IMR-90 (cell line): ENCODE data around the gene MTA2. TPM values are rescaled to one million over a fixed set of nuclear protein-coding genes. Genes with fewer than 3 reads are reported as not detected.

ENCODE experiments used
- ATAC-seq: fragments of 200-7000 bp; cut with Tn5 transposase; 2 replicates; pipeline ENCODE4 v1.9.1; 2020; ENCODE audit warnings: low read depth, mild to moderate bottlenecking, moderate library complexity
- BruUV-seq: library from RNA; stranded (reverse); fragments of 400-500 nt; replicated peaks from 2 replicates; lab custom pipeline; 2021; lab: Mats Ljungman, UMichigan
- CTCF ChIA-PET: fragments of 300-600 bp; formaldehyde crosslinking; extraction: SDS; loops from one replicate; lab custom pipeline; 2021; ENCODE audit warnings: antibody characterized with exemption; lab: Yijun Ruan, JAX
- POLR2A ChIA-PET: fragments of 300-600 bp; sonication (Branson Sonifier 250); formaldehyde crosslinking; loops from one replicate; lab custom pipeline; 2022; ENCODE audit warnings: antibody characterized with exemption; ENCODE audit not compliant: unreplicated experiment; lab: Charles Lee
- DNase-seq: peaks from one replicate; pipeline ENCODE4 v3.0.0; 2013
- H2AFZ ChIP-seq: replicated peaks from 2 replicates; pipeline ENCODE3; 2013; ENCODE audit warnings: low read length, mild to moderate bottlenecking; ENCODE audit not compliant: poor library complexity
- H2AK5ac ChIP-seq: 2 replicates; pipeline ENCODE4 v1.6.1; 2013; ENCODE audit warnings: low read depth, low read length, inconsistent platforms
- H2AK9ac ChIP-seq: replicated peaks from 2 replicates; pipeline ENCODE3; 2013; ENCODE audit warnings: mild to moderate bottlenecking, low read depth, low read length, moderate library complexity; ENCODE audit not compliant: poor library complexity
- H2BK120ac ChIP-seq: 2 replicates; pipeline ENCODE4 v1.6.1; 2013; ENCODE audit warnings: low read depth, low read length, inconsistent platforms
- H2BK15ac ChIP-seq: 3 replicates; pipeline ENCODE4 v1.6.1; 2013; ENCODE audit warnings: low read depth, low read length, inconsistent platforms
- H2BK20ac ChIP-seq: 2 replicates; pipeline ENCODE4 v1.6.1; 2013; ENCODE audit warnings: low read depth, mild to moderate bottlenecking, inconsistent platforms, low read length, moderate library complexity
- H2BK5ac ChIP-seq: 2 replicates; pipeline ENCODE4 v1.6.1; 2013; ENCODE audit warnings: mild to moderate bottlenecking, low read depth, low read length, inconsistent platforms; ENCODE audit not compliant: poor library complexity, severe bottlenecking
- H3K14ac ChIP-seq: replicated peaks from 2 replicates; pipeline ENCODE4 v1.6.1; 2013; ENCODE audit warnings: low read depth, low read length, inconsistent platforms
- H3K18ac ChIP-seq: 2 replicates; pipeline ENCODE4 v1.6.1; 2013; ENCODE audit warnings: low read depth, low read length, control low read depth
- H3K23ac ChIP-seq: 2 replicates; pipeline ENCODE4 v1.6.1; 2013; ENCODE audit warnings: low read depth, low read length, inconsistent platforms
- H3K27ac ChIP-seq: 2 replicates; pipeline ENCODE4 v1.5.1; 2013; ENCODE audit warnings: mild to moderate bottlenecking, control low read depth, low read length; ENCODE audit not compliant: insufficient read depth
- H3K27me3 ChIP-seq: 2 replicates; pipeline ENCODE4 v1.6.1; 2013; ENCODE audit warnings: low read length; ENCODE audit not compliant: control insufficient read depth, insufficient read depth
- H3K36me3 ChIP-seq: 2 replicates; pipeline ENCODE4 v1.6.1; 2013; ENCODE audit warnings: low read length, mixed read lengths; ENCODE audit not compliant: control insufficient read depth, insufficient read depth
- H3K4ac ChIP-seq: 2 replicates; pipeline ENCODE4 v1.6.1; 2013; ENCODE audit warnings: low read depth, low read length, inconsistent platforms
- H3K4me1 ChIP-seq: 2 replicates; pipeline ENCODE4 v1.6.1; 2013; ENCODE audit warnings: low read length, mixed read lengths; ENCODE audit not compliant: control insufficient read depth, insufficient read depth
- H3K4me2 ChIP-seq: 2 replicates; pipeline ENCODE4 v1.6.1; 2013; ENCODE audit warnings: low read depth, mild to moderate bottlenecking, control low read depth, low read length, moderate library complexity
- H3K4me3 ChIP-seq: 2 replicates; pipeline ENCODE4 v1.5.1; 2013; ENCODE audit warnings: low read depth, mild to moderate bottlenecking, control low read depth, low read length, moderate library complexity; ENCODE audit not compliant: insufficient read depth
- H3K56ac ChIP-seq: 2 replicates; pipeline ENCODE4 v1.6.1; 2013; ENCODE audit warnings: low read length, inconsistent platforms; ENCODE audit not compliant: insufficient read depth; ENCODE audit errors: extremely low read depth
- H3K79me1 ChIP-seq, 2 experiments: 2 replicates each; pipeline ENCODE4 v1.6.1; 2013; ENCODE audit warnings: low read length in 2 of 2, inconsistent platforms in 1 of 2, low read depth in 1 of 2
- H3K9ac ChIP-seq: 2 replicates; pipeline ENCODE4 v1.6.1; 2013; ENCODE audit warnings: low read depth, low read length, control low read depth
- H3K9me1 ChIP-seq: 2 replicates; pipeline ENCODE4 v1.6.1; 2013; ENCODE audit warnings: low read length, inconsistent platforms; ENCODE audit not compliant: insufficient read depth
- H3K9me3 ChIP-seq: 2 replicates; pipeline ENCODE4 v1.6.1; 2013; ENCODE audit warnings: low read length; ENCODE audit not compliant: control insufficient read depth, insufficient read depth
- H4K20me1 ChIP-seq: 2 replicates; pipeline ENCODE4 v1.6.1; 2013; ENCODE audit warnings: low read length, inconsistent platforms; ENCODE audit not compliant: insufficient read depth
- H4K5ac ChIP-seq: 2 replicates; pipeline ENCODE4 v1.6.1; 2013; ENCODE audit warnings: mild to moderate bottlenecking, low read depth, low read length, control low read depth
- H4K8ac ChIP-seq, 2 experiments: 2 replicates each; pipeline ENCODE4 v1.6.1; 2013; ENCODE audit warnings: low read depth in 2 of 2, low read length in 2 of 2, control low read depth in 1 of 2, inconsistent platforms in 1 of 2
- H4K91ac ChIP-seq: 2 replicates; pipeline ENCODE4 v1.6.1; 2013; ENCODE audit warnings: low read depth, low read length, inconsistent platforms; ENCODE audit not compliant: insufficient read depth
- BHLHE40 ChIP-seq: fragments of 150-350 bp; IDR thresholded peaks from 2 replicates; pipeline ENCODE4 v1.6.1; 2016; ENCODE audit warnings: mild to moderate bottlenecking, low read depth, low read length
- CEBPB ChIP-seq: IDR thresholded peaks from 2 replicates; pipeline ENCODE4 v1.6.1; 2012; ENCODE audit warnings: low read depth, low read length, improper control_type of control experiment
- FOS ChIP-seq: fragments of 150-350 bp; IDR thresholded peaks from 2 replicates; pipeline ENCODE4 v1.6.1; 2016; ENCODE audit warnings: low read depth, low read length
- MAFK ChIP-seq: IDR thresholded peaks from 2 replicates; pipeline ENCODE4 v1.6.1; 2012; ENCODE audit warnings: low read depth, low read length, improper control_type of control experiment
- MAZ ChIP-seq: IDR thresholded peaks from 2 replicates; pipeline ENCODE4 v1.6.1; 2012; ENCODE audit warnings: low read depth, mild to moderate bottlenecking, low read length, improper control_type of control experiment, moderate library complexity, borderline replicate concordance
- MXI1 ChIP-seq: IDR thresholded peaks from 2 replicates; pipeline ENCODE4 v1.6.1; 2012; ENCODE audit warnings: low read depth, mild to moderate bottlenecking, low read length, moderate library complexity, borderline replicate concordance
- NFE2L2 ChIP-seq: fragments of 150-350 bp; IDR thresholded peaks from 2 replicates; pipeline ENCODE4 v1.6.1; 2016; ENCODE audit warnings: low read depth, mild to moderate bottlenecking, low read length
- POLR2A ChIP-seq: IDR thresholded peaks from 2 replicates; pipeline ENCODE4 v1.6.1; 2012; ENCODE audit warnings: mild to moderate bottlenecking, low read depth, low read length
- RAD21 ChIP-seq: IDR thresholded peaks from 2 replicates; pipeline ENCODE4 v1.6.1; 2012; ENCODE audit warnings: low read length, improper control_type of control experiment
- RFX5 ChIP-seq: IDR thresholded peaks from 2 replicates; pipeline ENCODE4 v1.8.0; 2012; ENCODE audit warnings: low read depth, mild to moderate bottlenecking, low read length, moderate library complexity
- SMC3 ChIP-seq: fragments of 150-350 bp; IDR thresholded peaks from 2 replicates; pipeline ENCODE4 v1.6.1; 2016; ENCODE audit warnings: low read depth, mild to moderate bottlenecking, antibody characterized with exemption, low read length, moderate library complexity
- WGBS, 2 experiments: methylation state at CpG; one replicate each; pipeline versions ENCODE4 v1.1.5 to v1.1.7; 2013; ENCODE audit warnings: missing lambda C conversion rate in 2 of 2; ENCODE audit not compliant: insufficient read length in 1 of 2; ENCODE audit errors: extremely low coverage in 2 of 2; 5-methylcytosine and 5-hydroxymethylcytosine counted together
- dilution Hi-C: fragments of 300-500 bp; cut with HindIII; formaldehyde crosslinking; loops from one replicate; pipeline ENCODE4 v1.14.3; 2018; ENCODE audit warnings: low sequenced_read_pairs; ENCODE audit not compliant: unreplicated experiment
- in situ Hi-C: fragments of 300-500 bp; cut with MboI; formaldehyde crosslinking; loops from 3 replicates; pipeline ENCODE4 v1.14.3; 2019; ENCODE audit warnings: low sequenced_read_pairs, inconsistent platforms, mixed read lengths
- intact Hi-C: fragments of 100-400 bp; cut with micrococcal nuclease; formaldehyde crosslinking; loops from 2 replicates; pipeline ENCODE4 v1.10.0; 2022
- polyA plus RNA-seq, 3 experiments: library from polyadenylated mRNA; depleted of rRNA; stranded (reverse); fragments of >200 nt; gene quantifications; 2 replicates each; pipeline ENCODE4 v1.2.3, GENCODE V29; 2012; ENCODE audit warnings: low replicate concordance in 1 of 3
- total RNA-seq: library from RNA; depleted of rRNA; stranded (reverse); fragments of >200 nt; gene quantifications from 2 replicates; pipeline ENCODE4 v1.2.3, GENCODE V29; 2012
- TF ChIP-seq, protein P1 (sequence below): fragments of 150-350 bp; IDR thresholded peaks from 2 replicates; pipeline ENCODE4 v1.6.1; 2017; ENCODE audit warnings: mild to moderate bottlenecking, antibody characterized with exemption, low read length, low read depth

The MTA2 gene
- total and polyA plus RNA-seq, 2 of the 4 experiments (the other 2 are of a cell fraction) = 34.8 to 136 TPM

DNA sequence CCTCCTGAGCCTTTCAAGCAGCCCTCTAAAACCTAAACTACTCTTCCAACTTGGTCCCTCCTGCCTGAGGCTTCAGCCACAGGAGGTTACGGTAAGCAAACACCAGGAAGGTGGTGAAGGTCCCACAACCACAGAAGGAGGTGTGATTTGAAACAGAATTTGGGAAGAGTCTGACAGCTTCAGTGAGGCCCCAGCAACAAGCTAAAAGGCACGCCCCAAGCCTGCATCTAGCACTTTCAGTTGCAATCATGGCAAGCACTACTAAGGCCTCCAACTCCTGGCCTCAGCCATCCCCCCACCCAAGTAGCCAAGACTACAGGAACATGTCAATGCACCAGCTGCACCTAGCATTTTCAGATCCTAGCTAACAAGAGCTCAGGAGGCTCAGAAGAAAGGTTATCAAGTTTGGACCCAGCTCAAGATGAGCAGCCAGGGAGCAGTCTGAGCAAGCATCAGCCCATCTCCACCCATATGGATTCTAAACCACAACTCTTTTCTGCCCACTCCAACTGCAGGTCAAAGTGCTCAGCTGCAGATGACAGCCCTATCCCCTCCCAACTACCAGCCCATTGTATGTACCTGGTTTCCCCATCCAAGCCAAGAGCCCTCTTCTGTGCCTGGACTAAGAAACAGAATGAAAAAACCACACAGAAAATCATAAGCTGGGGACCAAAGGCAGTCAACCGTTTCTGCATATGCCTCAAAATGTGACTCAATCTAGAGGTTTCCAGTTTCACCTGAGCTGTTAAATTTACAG, 44.6 kb downstream of the MTA2 start (continued):
- TF ChIP-seq BHLHE40 (no peak), NFE2L2 (no peak), CEBPB (no peak)

DNA sequence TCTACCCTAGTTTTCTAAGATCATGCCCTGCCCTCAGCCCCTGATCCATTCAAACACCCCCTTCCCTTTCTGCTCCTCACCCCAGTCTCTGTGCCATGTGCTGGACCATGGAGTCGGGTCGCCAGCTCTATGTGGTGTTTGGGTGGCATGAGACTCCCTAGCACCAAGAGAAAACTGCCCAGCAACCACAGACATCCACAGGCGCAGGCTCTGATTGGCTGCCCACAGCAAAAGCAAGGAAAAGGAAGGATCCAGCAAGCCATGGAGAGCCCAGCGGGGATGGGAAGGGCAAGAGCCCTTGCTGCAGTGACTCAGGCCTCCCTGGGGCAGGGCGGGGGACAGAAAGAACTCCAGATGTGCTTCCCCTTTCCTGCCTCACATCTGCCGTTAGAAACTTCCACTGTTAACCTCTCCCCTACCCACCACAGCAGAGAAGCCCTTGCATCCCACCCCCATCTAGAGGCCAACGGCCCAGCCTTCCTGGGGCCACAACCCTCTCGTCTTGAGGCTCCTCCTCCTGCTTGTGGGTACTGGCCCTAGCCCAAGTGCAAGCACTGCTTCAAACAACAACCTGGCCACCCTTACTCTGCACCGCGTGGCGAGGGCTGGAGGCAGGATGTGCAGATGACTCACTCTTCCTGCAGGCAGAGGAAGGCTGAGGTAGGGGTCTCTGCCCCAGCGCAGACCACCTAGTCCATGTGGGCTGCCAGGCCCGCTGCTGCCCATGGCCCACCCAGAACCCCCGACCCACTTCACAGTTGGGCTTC, 45.4 kb downstream of the MTA2 start:
- Histone ChIP-seq H2BK5ac (peak overlapping the region; percentile 87), H2BK120ac (peak overlapping the region; percentile 87), H2BK15ac (peak overlapping the region; percentile 75; the same call in 2 of the 3 replicates), H3K9ac (peak overlapping the region; percentile 47), H3K27me3 (no peaks in the 10 kb centered on the region), H3K56ac (peak overlapping the region; percentile 83), H3K4ac (peak overlapping the region; percentile 95), H3K4me2 (peak overlapping the region; percentile 75), H3K23ac (peak overlapping the region; percentile 77), H3K27ac (peak overlapping the region; percentile 78), H4K20me1 (peaks cover 34% of the 10 kb centered on the region), H3K4me1 (peaks cover 40% of the 10 kb centered on the region), H2BK20ac (peak overlapping the region; percentile 81), H2AFZ (peak overlapping the region; percentile 82), H4K91ac (peak overlapping the region; percentile 85), H3K9me1 (peaks cover 27% of the 10 kb centered on the region), H3K18ac (peak overlapping the region; percentile 72), H4K8ac (peak overlapping the region; percentile 1 to 87), H3K79me1 (peaks cover 21 to 51% of the 10 kb centered on the region in 2 experiments), H3K36me3 (peaks cover 19% of the 10 kb centered on the region), H3K4me3 (peak overlapping the region; percentile 3; the same call in 1 of the 2 replicates), H2AK9ac (peak overlapping the region; percentile 92), H4K5ac (peak overlapping the region; percentile 55), H3K9me3 (no peaks in the 10 kb centered on the region), H2AK5ac (peak overlapping the region; percentile 99), H3K14ac (peak overlapping the region; percentile 84)
- 0% methylated on average over 4 of the region's 14 CpGs; no CpG with 5 or more reads in 1 of the 2 experiments for WGBS, 2 experiments
- no TSS peak for BruUV-seq
- DNase-seq = peak; percentile 95
- dilution Hi-C loops (no loop called here), in situ Hi-C loops (loop anchor here (5.0 kb wide), 1 partner anchor 159 kb away; no protein-coding TSS in a partner anchor), intact Hi-C loops (no loop called here)
- ChIA-PET CTCF (interaction anchor here (0.6 to 2.7 kb wide), 5 partner anchors 14 to 162 kb away, joined by 3 to 9 read pairs (median 6); no protein-coding TSS in a partner anchor), POLR2A (no interaction called here)
- ATAC-seq = peak; percentile 57
- TF ChIP-seq CEBPB (no peak), FOS (peak; percentile 51; the same call in 1 of the 2 replicates), BHLHE40 (peak; percentile 88), NFE2L2 (no peak), MAZ (peak; percentile 77), POLR2A (no peak), MXI1 (peak; percentile 64; the same call in 1 of the 2 replicates), SMC3 (no peak), RAD21 (no peak; the same call in 1 of the 2 replicates), MAFK (no peak), RFX5 (peak; percentile 99)
- TF ChIP-seq, protein P1, sequence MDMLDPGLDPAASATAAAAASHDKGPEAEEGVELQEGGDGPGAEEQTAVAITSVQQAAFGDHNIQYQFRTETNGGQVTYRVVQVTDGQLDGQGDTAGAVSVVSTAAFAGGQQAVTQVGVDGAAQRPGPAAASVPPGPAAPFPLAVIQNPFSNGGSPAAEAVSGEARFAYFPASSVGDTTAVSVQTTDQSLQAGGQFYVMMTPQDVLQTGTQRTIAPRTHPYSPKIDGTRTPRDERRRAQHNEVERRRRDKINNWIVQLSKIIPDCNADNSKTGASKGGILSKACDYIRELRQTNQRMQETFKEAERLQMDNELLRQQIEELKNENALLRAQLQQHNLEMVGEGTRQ = 0 out of 2 replicates have a peak, but pooled peaks have one; percentile 22
